ENCODE results near the gene MMP20. TPM values are rescaled to one million over a fixed set of nuclear protein-coding genes. Genes with fewer than 3 reads are reported as not detected.

The MMP20 gene
- total RNA-seq, 1 experiment from 2014 or later = 0.30 TPM

DNA sequence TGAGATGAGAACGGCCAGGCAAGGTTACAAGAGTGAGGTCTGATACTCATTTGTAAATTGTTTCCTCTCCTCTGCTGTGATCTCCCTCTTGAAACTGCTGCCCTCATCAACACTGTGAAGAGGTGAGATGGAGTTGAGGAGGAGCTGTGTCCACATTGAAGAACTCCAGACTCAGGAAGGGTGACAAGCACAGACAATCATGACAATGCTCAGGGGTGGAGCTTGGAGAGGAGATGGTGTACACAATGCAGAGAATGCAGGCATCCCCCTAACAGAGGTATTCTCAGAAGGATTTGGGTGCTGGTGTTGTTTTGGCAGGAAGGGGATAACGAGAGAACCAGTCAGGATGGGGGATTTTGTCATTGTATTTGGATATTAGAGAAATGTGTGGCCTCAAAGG, 73.1 kb downstream of the MMP20 start:
- H3K4me2 ChIP-seq (ENCODE audit: low read length) = peak overlapping the region; percentile 59
- no TSS peak for BruUV-seq (replicated peaks)
- ChIA-PET RAD21 (ENCODE audit: low non-redundant PET in 1 of 2, low total read pairs in 2 of 2, uncharacterized antibody in 2 of 2, unreplicated experiment in 2 of 2) (no interaction called here), POLR2A (interaction anchor here (0.6 kb wide), 1 partner anchor 408 kb away, joined by 3 read pairs; no protein-coding TSS in a partner anchor), CTCF (no interaction called here)
- peak overlapping the region; percentile 39 for H2AFZ ChIP-seq (ENCODE audit: low read depth, low read length, poor library complexity, severe bottlenecking)
- peak overlapping the region; percentile 57 for H3K9ac ChIP-seq (ENCODE audit: low read length)
- H3K9me3 ChIP-seq (ENCODE audit: control insufficient read depth in 1 of 2, insufficient read depth in 1 of 2, low read depth in 1 of 2, low read length in 2 of 2) = no peaks in the 10 kb centered on the region
- no peaks in the 10 kb centered on the region for H3K27me3 ChIP-seq (ENCODE audit: insufficient read depth, low read length)
- H3K4me1 ChIP-seq (ENCODE audit: control insufficient read depth in 1 of 2, insufficient read depth in 2 of 2, low read length in 2 of 2) = peaks cover 28 to 54% of the 10 kb centered on the region in 2 experiments
- TF ChIP-seq, protein P1, sequence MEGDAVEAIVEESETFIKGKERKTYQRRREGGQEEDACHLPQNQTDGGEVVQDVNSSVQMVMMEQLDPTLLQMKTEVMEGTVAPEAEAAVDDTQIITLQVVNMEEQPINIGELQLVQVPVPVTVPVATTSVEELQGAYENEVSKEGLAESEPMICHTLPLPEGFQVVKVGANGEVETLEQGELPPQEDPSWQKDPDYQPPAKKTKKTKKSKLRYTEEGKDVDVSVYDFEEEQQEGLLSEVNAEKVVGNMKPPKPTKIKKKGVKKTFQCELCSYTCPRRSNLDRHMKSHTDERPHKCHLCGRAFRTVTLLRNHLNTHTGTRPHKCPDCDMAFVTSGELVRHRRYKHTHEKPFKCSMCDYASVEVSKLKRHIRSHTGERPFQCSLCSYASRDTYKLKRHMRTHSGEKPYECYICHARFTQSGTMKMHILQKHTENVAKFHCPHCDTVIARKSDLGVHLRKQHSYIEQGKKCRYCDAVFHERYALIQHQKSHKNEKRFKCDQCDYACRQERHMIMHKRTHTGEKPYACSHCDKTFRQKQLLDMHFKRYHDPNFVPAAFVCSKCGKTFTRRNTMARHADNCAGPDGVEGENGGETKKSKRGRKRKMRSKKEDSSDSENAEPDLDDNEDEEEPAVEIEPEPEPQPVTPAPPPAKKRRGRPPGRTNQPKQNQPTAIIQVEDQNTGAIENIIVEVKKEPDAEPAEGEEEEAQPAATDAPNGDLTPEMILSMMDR (IDR thresholded peaks at IDR 0.05 in 2 of 3, conservative IDR thresholded peaks at IDR 0.05 in 1 of 3; ENCODE audit: borderline replicate concordance in 1 of 3, insufficient read depth in 1 of 3, low read depth in 2 of 3, low read length in 2 of 3) = no peak
- TF ChIP-seq CEBPB (IDR thresholded peaks at IDR 0.05; ENCODE audit: low read depth) (no peak), FOSL1 (IDR thresholded peaks at IDR 0.05; ENCODE audit: low read depth) (no peak), EZH2phosphoT487 (IDR thresholded peaks at IDR 0.05; ENCODE audit: borderline replicate concordance) (no peak)
- TF ChIP-seq, protein P2, sequence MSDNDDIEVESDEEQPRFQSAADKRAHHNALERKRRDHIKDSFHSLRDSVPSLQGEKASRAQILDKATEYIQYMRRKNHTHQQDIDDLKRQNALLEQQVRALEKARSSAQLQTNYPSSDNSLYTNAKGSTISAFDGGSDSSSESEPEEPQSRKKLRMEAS (IDR thresholded peaks at IDR 0.05) = no peak
- ATAC-seq (peak; percentile 73), DNase-seq (ENCODE audit: low read depth, low spot score) (no peak)
- H3K79me2 ChIP-seq (ENCODE audit: insufficient read depth, low read length) = no peaks in the 10 kb centered on the region
- peak overlapping the region in 1 of 2 experiments; percentile 23; a peak in 2 of 4 replicates for H3K4me3 ChIP-seq (replicated peaks in 1 of 2; ENCODE audit: low read depth in 1 of 2, low read length in 2 of 2)
- H3K27ac ChIP-seq (ENCODE audit: low read depth, low read length) = peak overlapping the region; percentile 58
- intact Hi-C loops (cut with micrococcal nuclease) = no loop called here
- no peaks in the 10 kb centered on the region for H3K36me3 ChIP-seq (ENCODE audit: control insufficient read depth in 1 of 2, insufficient read depth in 2 of 2, low read length in 2 of 2)
- H3K9me2 ChIP-seq (ENCODE audit: insufficient read depth) = no peaks in the 10 kb centered on the region
- no peaks in the 10 kb centered on the region for H4K20me1 ChIP-seq (ENCODE audit: insufficient read depth)

DNA sequence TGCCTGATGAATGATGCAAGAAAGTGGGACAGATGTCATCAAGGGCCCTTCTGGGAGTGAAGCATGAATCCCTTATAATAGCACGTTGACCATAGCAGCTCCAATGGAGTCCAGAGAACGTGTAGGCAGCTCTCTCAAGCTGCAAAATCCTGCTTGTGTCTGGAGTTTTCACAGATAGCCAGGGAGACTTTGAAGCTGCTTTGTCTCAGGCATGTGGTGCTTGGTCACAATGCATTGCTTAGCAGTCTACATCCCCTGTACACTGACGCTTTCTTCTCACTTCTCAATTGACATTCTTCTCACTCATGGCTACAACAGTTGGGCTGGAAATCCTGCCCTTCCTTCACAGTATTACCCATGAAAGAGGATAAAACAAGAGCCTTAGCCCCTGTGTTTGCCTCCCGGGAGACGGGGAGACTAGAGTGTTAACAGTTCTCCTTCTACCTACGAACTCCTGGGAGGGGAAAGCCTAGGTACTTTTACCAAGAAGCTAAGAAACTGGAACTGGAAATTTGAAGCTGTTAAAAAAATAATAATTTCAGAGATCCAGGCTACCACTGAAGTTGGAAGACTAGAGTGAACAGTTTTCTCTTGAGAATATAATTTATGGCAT, 73.9 kb downstream of the MMP20 start:
- H3K4me1 ChIP-seq (ENCODE audit: control insufficient read depth in 1 of 2, insufficient read depth in 2 of 2, low read length in 2 of 2) = peaks cover 28 to 61% of the 10 kb centered on the region in 2 experiments
- H3K4me2 ChIP-seq (ENCODE audit: low read length) = peak overlapping the region; percentile 59
- peak overlapping the region; percentile 58; the same call in 1 of the 2 replicates for H3K27ac ChIP-seq (ENCODE audit: low read depth, low read length)
- no peaks in the 10 kb centered on the region for H3K79me2 ChIP-seq (ENCODE audit: insufficient read depth, low read length)
- ATAC-seq (no peak), DNase-seq (ENCODE audit: low read depth, low spot score) (no peak)
- CTCF ChIA-PET = no interaction called here
- H3K4me3 ChIP-seq (replicated peaks in 1 of 2; ENCODE audit: low read depth in 1 of 2, low read length in 2 of 2) = no peak overlapping the region
- no peaks in the 10 kb centered on the region for H3K36me3 ChIP-seq (ENCODE audit: control insufficient read depth in 1 of 2, insufficient read depth in 2 of 2, low read length in 2 of 2)
- H3K27me3 ChIP-seq (ENCODE audit: insufficient read depth, low read length) = no peaks in the 10 kb centered on the region
- no TSS peak for BruUV-seq (replicated peaks)
- peak overlapping the region; percentile 57 for H3K9ac ChIP-seq (ENCODE audit: low read length)
- POLR2A ChIA-PET = no interaction called here
- H2AFZ ChIP-seq (ENCODE audit: low read depth, low read length, poor library complexity, severe bottlenecking) = peak overlapping the region; percentile 39
- no peaks in the 10 kb centered on the region for H3K9me3 ChIP-seq (ENCODE audit: control insufficient read depth in 1 of 2, insufficient read depth in 1 of 2, low read depth in 1 of 2, low read length in 2 of 2)
- H3K9me2 ChIP-seq (ENCODE audit: insufficient read depth) = no peaks in the 10 kb centered on the region
- TF ChIP-seq, protein P2 (IDR thresholded peaks at IDR 0.05) = no peak
- TF ChIP-seq, protein P3, sequence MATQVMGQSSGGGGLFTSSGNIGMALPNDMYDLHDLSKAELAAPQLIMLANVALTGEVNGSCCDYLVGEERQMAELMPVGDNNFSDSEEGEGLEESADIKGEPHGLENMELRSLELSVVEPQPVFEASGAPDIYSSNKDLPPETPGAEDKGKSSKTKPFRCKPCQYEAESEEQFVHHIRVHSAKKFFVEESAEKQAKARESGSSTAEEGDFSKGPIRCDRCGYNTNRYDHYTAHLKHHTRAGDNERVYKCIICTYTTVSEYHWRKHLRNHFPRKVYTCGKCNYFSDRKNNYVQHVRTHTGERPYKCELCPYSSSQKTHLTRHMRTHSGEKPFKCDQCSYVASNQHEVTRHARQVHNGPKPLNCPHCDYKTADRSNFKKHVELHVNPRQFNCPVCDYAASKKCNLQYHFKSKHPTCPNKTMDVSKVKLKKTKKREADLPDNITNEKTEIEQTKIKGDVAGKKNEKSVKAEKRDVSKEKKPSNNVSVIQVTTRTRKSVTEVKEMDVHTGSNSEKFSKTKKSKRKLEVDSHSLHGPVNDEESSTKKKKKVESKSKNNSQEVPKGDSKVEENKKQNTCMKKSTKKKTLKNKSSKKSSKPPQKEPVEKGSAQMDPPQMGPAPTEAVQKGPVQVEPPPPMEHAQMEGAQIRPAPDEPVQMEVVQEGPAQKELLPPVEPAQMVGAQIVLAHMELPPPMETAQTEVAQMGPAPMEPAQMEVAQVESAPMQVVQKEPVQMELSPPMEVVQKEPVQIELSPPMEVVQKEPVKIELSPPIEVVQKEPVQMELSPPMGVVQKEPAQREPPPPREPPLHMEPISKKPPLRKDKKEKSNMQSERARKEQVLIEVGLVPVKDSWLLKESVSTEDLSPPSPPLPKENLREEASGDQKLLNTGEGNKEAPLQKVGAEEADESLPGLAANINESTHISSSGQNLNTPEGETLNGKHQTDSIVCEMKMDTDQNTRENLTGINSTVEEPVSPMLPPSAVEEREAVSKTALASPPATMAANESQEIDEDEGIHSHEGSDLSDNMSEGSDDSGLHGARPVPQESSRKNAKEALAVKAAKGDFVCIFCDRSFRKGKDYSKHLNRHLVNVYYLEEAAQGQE (IDR thresholded peaks at IDR 0.05; ENCODE audit: low read depth) = no peak
- TF ChIP-seq YY1 (IDR thresholded peaks at IDR 0.05; ENCODE audit: extremely low read depth, insufficient replicate concordance, low read depth, low read length) (no peak), EZH2 (IDR thresholded peaks at IDR 0.05) (no peak), TCF7L2 (IDR thresholded peaks at IDR 0.05; ENCODE audit: borderline replicate concordance, extremely low read depth, insufficient read depth, insufficient read length) (no peak), CEBPB (IDR thresholded peaks at IDR 0.05; ENCODE audit: low read depth) (no peak)
- TF ChIP-seq, protein P4, sequence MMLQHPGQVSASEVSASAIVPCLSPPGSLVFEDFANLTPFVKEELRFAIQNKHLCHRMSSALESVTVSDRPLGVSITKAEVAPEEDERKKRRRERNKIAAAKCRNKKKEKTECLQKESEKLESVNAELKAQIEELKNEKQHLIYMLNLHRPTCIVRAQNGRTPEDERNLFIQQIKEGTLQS (IDR thresholded peaks at IDR 0.05) = no peak
- no peaks in the 10 kb centered on the region for H4K20me1 ChIP-seq (ENCODE audit: insufficient read depth)
- RAD21 ChIA-PET (ENCODE audit: low non-redundant PET in 1 of 2, low total read pairs in 2 of 2, uncharacterized antibody in 2 of 2, unreplicated experiment in 2 of 2) = no interaction called here
- intact Hi-C loops (cut with micrococcal nuclease) = no loop called here
